ENCODE measurements around the gene ITGBL1. TPM values are rescaled to one million over a fixed set of nuclear protein-coding genes. Genes with fewer than 3 reads are reported as not detected.
A peak's percentile ranks its signal among the peaks of the same experiment; 100 is the strongest.

Gene ITGBL1
- total RNA-seq, 1 donor from 2014 or later, result 9.5 TPM

- intact Hi-C loops (cut with DNase I), result no loop called here
- H3K27ac ChIP-seq, result peak overlapping the region; percentile 44
- no peak for DNase-seq
- no peaks in the 10 kb centered on the region for H3K36me3 ChIP-seq
- no peaks in the 10 kb centered on the region for H3K9me3 ChIP-seq
- no peak for TF ChIP-seq CTCF (IDR thresholded peaks at IDR 0.05)
- H3K27me3 ChIP-seq (ENCODE audit: low read depth), result no peaks in the 10 kb centered on the region
- ATAC-seq, result peak; percentile 74 to 86
- peak overlapping the region; percentile 35 for H3K4me3 ChIP-seq
- H3K4me1 ChIP-seq, result peaks cover 8% of the 10 kb centered on the region
These were observed 175.1 kb downstream of the ITGBL1 start for GRCh38 chr13:101627556-101627943.

- Histone ChIP-seq H3K27ac (no peak overlapping the region), H3K27me3 (ENCODE audit: low read depth) (no peaks in the 10 kb centered on the region), H3K36me3 (no peaks in the 10 kb centered on the region), H3K4me1 (peaks cover 4% of the 10 kb centered on the region), H3K9me3 (no peaks in the 10 kb centered on the region), H3K4me3 (no peak overlapping the region)
- no peak for TF ChIP-seq CTCF (IDR thresholded peaks at IDR 0.05)
- intact Hi-C loops (cut with DNase I), result no loop called here
- DNase-seq (no peak), ATAC-seq (no peak)
These were observed 176.4 kb downstream of the ITGBL1 start for GRCh38 chr13:101628900-101629299.

GRCh38 chr13:101631395-101631794, 178.9 kb downstream of the ITGBL1 start:
- no peak for TF ChIP-seq CTCF (IDR thresholded peaks at IDR 0.05)

GRCh38 chr13:101634142-101634541, 181.7 kb downstream of the ITGBL1 start:
- Histone ChIP-seq H3K4me1 (no peaks in the 10 kb centered on the region), H3K9me3 (no peaks in the 10 kb centered on the region), H3K36me3 (no peaks in the 10 kb centered on the region), H3K27ac (no peak overlapping the region), H3K27me3 (ENCODE audit: low read depth) (no peaks in the 10 kb centered on the region), H3K4me3 (no peak overlapping the region)
- intact Hi-C loops (cut with DNase I), result no loop called here
- no peak for TF ChIP-seq CTCF (IDR thresholded peaks at IDR 0.05)
- DNase-seq (no peak), ATAC-seq (no peak)

More at GRCh38 chr13:101631395-101631794, 178.9 kb downstream of the ITGBL1 start:
- H3K27me3 ChIP-seq (ENCODE audit: low read depth), result no peaks in the 10 kb centered on the region
- H3K27ac ChIP-seq, result no peak overlapping the region
- H3K4me3 ChIP-seq, result no peak overlapping the region
- H3K36me3 ChIP-seq, result no peaks in the 10 kb centered on the region
- ATAC-seq (no peak), DNase-seq (no peak)
- H3K4me1 ChIP-seq, result no peaks in the 10 kb centered on the region
- H3K9me3 ChIP-seq, result no peaks in the 10 kb centered on the region
- intact Hi-C loops (cut with DNase I), result no loop called here

GRCh38 chr13:101639711-101640110, 187.2 kb downstream of the ITGBL1 start:
- TF ChIP-seq CTCF (IDR thresholded peaks at IDR 0.05), result no peak
- Histone ChIP-seq H3K36me3 (no peaks in the 10 kb centered on the region), H3K27ac (no peak overlapping the region), H3K4me3 (no peak overlapping the region), H3K4me1 (no peaks in the 10 kb centered on the region), H3K27me3 (ENCODE audit: low read depth) (no peaks in the 10 kb centered on the region), H3K9me3 (no peaks in the 10 kb centered on the region)
- intact Hi-C loops (cut with DNase I), result no loop called here
- ATAC-seq, result no peak
- no peak for DNase-seq
